Vagina (tissue), 2 donors: ENCODE measurements around the gene DNER.

Source experiments
- CTCF ChIP-seq, 3 experiments: fragments of 450-650 bp in 2 of 3; fragments of 200-600 bp in 1 of 3; sonication (generic) in 1 of 3; IDR thresholded peaks; one replicate each; pipeline ENCODE4 v1.5.1; 2017 to 2019; ENCODE audit warnings: antibody characterized with exemption in 3 of 3, mild to moderate bottlenecking in 2 of 3, moderate library complexity in 2 of 3
- POLR2AphosphoS5 ChIP-seq, 2 donors: sonication (generic); formaldehyde crosslinking; IDR thresholded peaks; one replicate each; pipeline ENCODE4 v1.9.0; 2017; ENCODE audit warnings: antibody characterized with exemption in 2 of 2, mild to moderate bottlenecking in 2 of 2, low read depth in 1 of 2; ENCODE audit not compliant: insufficient read depth in 1 of 2

- TF ChIP-seq CTCF (IDR thresholded peaks at IDR 0.05) (no peak), POLR2AphosphoS5 (IDR thresholded peaks at IDR 0.05; ENCODE audit: insufficient read depth in 1 of 2, low read depth in 1 of 2) (no peak)
These were observed 94.1 kb downstream of the DNER start for GRCh38 chr2:229620289-229620688.
